B cell (primary cell): ENCODE measurements around the gene GPHA2. TPM values are rescaled to one million over a fixed set of nuclear protein-coding genes. Genes with fewer than 3 reads are reported as not detected.

ENCODE experiments used
- ATAC-seq: fragments of 200-7000 bp; cut with Tn5 transposase; one replicate; pipeline ENCODE4 v1.10.0; 2021; ENCODE audit warnings: low read depth, mild to moderate bottlenecking, moderate number of reproducible peaks, moderate library complexity
- CTCF ChIA-PET: fragments of 350-600 bp; sonication (Branson Sonifier 250); formaldehyde crosslinking; loops from one replicate; lab custom pipeline; 2021; ENCODE audit warnings: antibody characterized with exemption, inconsistent platforms; lab: Charles Lee
- POLR2A ChIA-PET: fragments of 350-600 bp; sonication (Branson Sonifier 250); formaldehyde crosslinking; loops from one replicate; lab custom pipeline; 2021; ENCODE audit warnings: antibody characterized with exemption; lab: Charles Lee
- DNase-seq: peaks from one replicate; pipeline ENCODE4 v3.0.0; 2013
- H2AFZ ChIP-seq: 2 replicates; pipeline ENCODE4 v1.6.1; 2012; ENCODE audit warnings: mild to moderate bottlenecking, low read depth, low read length; ENCODE audit not compliant: insufficient read depth, poor library complexity, severe bottlenecking
- H3K27ac ChIP-seq, 2 donors: 1 replicate in 1 of 2; 2 replicates in 1 of 2; pipeline ENCODE4 v1.5.1; 2012 to 2013; ENCODE audit warnings: low read length in 2 of 2, mild to moderate bottlenecking in 2 of 2, moderate library complexity in 1 of 2
- H3K27me3 ChIP-seq, 4 experiments: fragments of 200-600 bp in 1 of 4; sonication (generic) in 1 of 4; replicated peaks in 1 of 4; 1 replicate in 2 of 4; 2 replicates in 2 of 4; pipeline versions ENCODE4 v1.6.1 to v1.7.0; 2013 to 2016; ENCODE audit warnings: low read length in 3 of 4, mild to moderate bottlenecking in 2 of 4, mixed read lengths in 1 of 4, moderate library complexity in 1 of 4; ENCODE audit not compliant: insufficient read depth in 4 of 4, control insufficient read depth in 3 of 4; ENCODE audit errors: control extremely low read depth in 1 of 4
- H3K36me3 ChIP-seq, 2 experiments: replicated peaks in 1 of 2; 1 replicate in 1 of 2; 2 replicates in 1 of 2; pipeline versions ENCODE4 v1.6.1 to v1.7.1; 2013; ENCODE audit warnings: low read length in 1 of 2; ENCODE audit not compliant: insufficient read depth in 2 of 2, control insufficient read depth in 1 of 2; ENCODE audit errors: control extremely low read depth in 1 of 2, extremely low read depth in 1 of 2
- H3K4me1 ChIP-seq, 2 donors: fragments of 200-600 bp in 1 of 2; sonication (generic) in 1 of 2; 1 replicate in 1 of 2; 2 replicates in 1 of 2; pipeline versions ENCODE4 v1.5.1 to v1.6.1; 2013 to 2017; ENCODE audit warnings: low read length in 2 of 2; ENCODE audit not compliant: control insufficient read depth in 2 of 2, insufficient read depth in 2 of 2
- H3K4me2 ChIP-seq: replicated peaks from 2 replicates; pipeline ENCODE3; 2012; ENCODE audit warnings: mild to moderate bottlenecking, low read depth, low read length; ENCODE audit not compliant: poor library complexity, severe bottlenecking
- H3K4me3 ChIP-seq, 5 experiments: fragments of 200-600 bp in 1 of 5; sonication (generic) in 1 of 5; 1 replicate in 3 of 5; 2 replicates in 2 of 5; pipeline versions ENCODE4 v1.5.1 to v1.7.0; 2011 to 2016; ENCODE audit warnings: low read length in 4 of 5, mild to moderate bottlenecking in 4 of 5, low read depth in 2 of 5, control low read depth in 1 of 5, moderate library complexity in 1 of 5; ENCODE audit not compliant: insufficient read depth in 1 of 5; ENCODE audit errors: control extremely low read depth in 1 of 5, extremely low read depth in 1 of 5
- H3K79me2 ChIP-seq: fragments of 200-600 bp; sonication (generic); one replicate; pipeline ENCODE4 v1.6.0; 2016; ENCODE audit warnings: low read length; ENCODE audit not compliant: control insufficient read depth, insufficient read depth
- H3K9ac ChIP-seq: fragments of 200-600 bp; sonication (generic); 2 replicates; pipeline ENCODE4 v1.6.1; 2017; ENCODE audit warnings: mild to moderate bottlenecking, low read length, moderate library complexity
- H3K9me3 ChIP-seq, 3 donors: one replicate each; pipeline versions ENCODE4 v1.6.1 to v1.7.1; 2013; ENCODE audit warnings: low read length in 2 of 3; ENCODE audit not compliant: control insufficient read depth in 2 of 3, insufficient read depth in 1 of 3; ENCODE audit errors: control extremely low read depth in 1 of 3
- H4K20me1 ChIP-seq: 2 replicates; pipeline ENCODE4 v1.6.0; 2012; ENCODE audit warnings: mild to moderate bottlenecking, low read length; ENCODE audit not compliant: insufficient read depth, control insufficient read depth, poor library complexity, severe bottlenecking
- H3K27ac Mint-ChIP-seq: one replicate; pipeline ENCODE4 v1.8.0; 2021; ENCODE audit warnings: mixed read lengths
- H3K27me3 Mint-ChIP-seq: one replicate; pipeline ENCODE4 v1.8.0; 2021; ENCODE audit warnings: mixed read lengths
- H3K4me1 Mint-ChIP-seq: one replicate; pipeline ENCODE4 v1.8.0; 2021; ENCODE audit warnings: mixed read lengths
- H3K4me3 Mint-ChIP-seq: one replicate; pipeline ENCODE4 v1.8.0; 2021; ENCODE audit warnings: mixed read lengths
- H3K9me3 Mint-ChIP-seq: one replicate; pipeline ENCODE4 v1.8.0; 2022; ENCODE audit warnings: mixed read lengths; ENCODE audit not compliant: insufficient read depth
- EZH2 ChIP-seq: IDR thresholded peaks from 2 replicates; pipeline ENCODE4 v1.6.1; 2012; ENCODE audit warnings: borderline replicate concordance, low read depth, mild to moderate bottlenecking, moderate library complexity, low read length; ENCODE audit not compliant: insufficient read depth, poor library complexity, severe bottlenecking
- WGBS: methylation state at CpG from one replicate; pipeline ENCODE4 v1.1.5; 2013; ENCODE audit warnings: missing lambda C conversion rate; ENCODE audit not compliant: insufficient coverage; 5-methylcytosine and 5-hydroxymethylcytosine counted together
- intact Hi-C: fragments of 100-400 bp; cut with micrococcal nuclease; formaldehyde crosslinking; loops from one replicate; pipeline ENCODE4 v1.10.0; 2022
- polyA plus RNA-seq: library from polyadenylated mRNA; depleted of rRNA; stranded (reverse); fragments of >200 nt; gene quantifications from 2 replicates; pipeline ENCODE4 v1.2.3, GENCODE V29; 2012
- total RNA-seq, 2 donors: library from RNA; stranded (reverse); fragments of 120-200 nt in 1 of 2; gene quantifications; 1 replicate in 1 of 2; 2 replicates in 1 of 2; pipeline versions ENCODE4 v1.2.3 to v1.2.4, GENCODE V29; 2013 to 2022
- TF ChIP-seq, protein P1 (sequence below): fragments of 200-600 bp; IDR thresholded peaks from one replicate; pipeline ENCODE4 v1.8.0; 2022; ENCODE audit warnings: antibody characterized with exemption, mild to moderate bottlenecking

Gene GPHA2
- total and polyA plus RNA-seq, 2 donors (not counting 1 experiment from before 2014, with no cell fraction given), result 0.39 to 2.8 TPM

DNA sequence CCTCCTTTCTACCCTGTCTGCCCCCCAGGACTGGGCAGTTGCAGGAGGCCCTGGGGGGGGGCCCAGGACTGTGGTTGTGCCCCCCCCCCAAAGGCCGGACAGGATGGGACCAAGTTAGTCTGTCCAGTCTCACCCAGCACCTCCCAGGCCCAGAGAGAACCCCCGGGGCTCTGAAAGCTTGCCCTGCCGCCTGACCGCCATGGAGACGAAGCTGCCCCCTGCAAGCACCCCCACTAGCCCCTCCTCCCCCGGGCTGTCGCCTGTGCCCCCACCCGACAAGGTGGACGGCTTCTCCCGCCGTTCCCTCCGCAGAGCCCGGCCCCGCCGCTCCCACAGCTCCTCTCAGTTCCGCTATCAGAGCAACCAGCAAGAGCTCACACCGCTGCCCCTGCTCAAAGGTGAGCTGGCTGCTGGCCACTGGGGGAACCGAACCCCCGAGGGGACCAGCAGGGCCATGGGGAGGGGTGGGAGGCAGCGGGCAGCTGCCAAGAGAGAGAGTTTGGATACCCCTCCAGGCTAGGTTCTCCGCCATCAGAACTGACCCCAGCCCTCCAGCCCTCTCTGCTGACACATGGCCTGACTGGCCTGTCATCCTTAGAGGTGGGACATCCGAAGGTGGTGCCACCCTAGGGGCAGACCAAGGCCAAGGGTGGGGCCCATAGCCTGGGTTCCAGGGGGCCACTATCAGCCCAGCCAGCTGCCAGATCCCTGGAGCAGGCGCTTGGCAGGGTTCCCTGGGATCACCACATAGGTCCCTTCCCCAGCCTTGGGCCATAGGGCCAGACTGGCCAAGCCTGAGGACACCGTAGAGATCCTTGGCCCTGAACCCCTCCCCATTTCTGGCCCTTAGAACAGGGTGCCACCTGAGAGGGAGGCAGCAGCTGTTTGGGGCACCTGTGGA is 9.9 kb downstream of the GPHA2 start:
- no peak overlapping the region for H3K27ac Mint-ChIP-seq
- Histone ChIP-seq H3K4me2 (peak overlapping the region; percentile 95), H3K27ac (no peak overlapping the region), H3K27me3 (no peaks in the 10 kb centered on the region), H2AFZ (no peak overlapping the region), H3K9me3 (no peaks in the 10 kb centered on the region), H3K79me2 (peaks cover 9% of the 10 kb centered on the region), H3K4me3 (peak overlapping the region in 4 of 5 experiments; percentile 58 to 76 (median 72)), H3K4me1 (peaks cover 14 to 28% of the 10 kb centered on the region in 2 donors), H3K9ac (peak overlapping the region; percentile 81), H3K36me3 (peaks cover 0 to 16% of the 10 kb centered on the region in 2 experiments), H4K20me1 (peaks cover 13% of the 10 kb centered on the region)
- CTCF ChIA-PET, result interaction anchor here (1.0 to 2.0 kb wide), 2 partner anchors 78 to 87 kb away, joined by 3 to 8 read pairs; no protein-coding TSS in a partner anchor
- POLR2A ChIA-PET, result interaction anchor here (1.9 kb wide), 1 partner anchor 101 kb away, joined by 6 read pairs; the partner anchor contains the start of gene SNX15
- TF ChIP-seq, protein P1, sequence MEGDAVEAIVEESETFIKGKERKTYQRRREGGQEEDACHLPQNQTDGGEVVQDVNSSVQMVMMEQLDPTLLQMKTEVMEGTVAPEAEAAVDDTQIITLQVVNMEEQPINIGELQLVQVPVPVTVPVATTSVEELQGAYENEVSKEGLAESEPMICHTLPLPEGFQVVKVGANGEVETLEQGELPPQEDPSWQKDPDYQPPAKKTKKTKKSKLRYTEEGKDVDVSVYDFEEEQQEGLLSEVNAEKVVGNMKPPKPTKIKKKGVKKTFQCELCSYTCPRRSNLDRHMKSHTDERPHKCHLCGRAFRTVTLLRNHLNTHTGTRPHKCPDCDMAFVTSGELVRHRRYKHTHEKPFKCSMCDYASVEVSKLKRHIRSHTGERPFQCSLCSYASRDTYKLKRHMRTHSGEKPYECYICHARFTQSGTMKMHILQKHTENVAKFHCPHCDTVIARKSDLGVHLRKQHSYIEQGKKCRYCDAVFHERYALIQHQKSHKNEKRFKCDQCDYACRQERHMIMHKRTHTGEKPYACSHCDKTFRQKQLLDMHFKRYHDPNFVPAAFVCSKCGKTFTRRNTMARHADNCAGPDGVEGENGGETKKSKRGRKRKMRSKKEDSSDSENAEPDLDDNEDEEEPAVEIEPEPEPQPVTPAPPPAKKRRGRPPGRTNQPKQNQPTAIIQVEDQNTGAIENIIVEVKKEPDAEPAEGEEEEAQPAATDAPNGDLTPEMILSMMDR, result no peak
- no peak for TF ChIP-seq EZH2
- intact Hi-C loops, result loop anchor here (2.0 kb wide), 1 partner anchor 65 kb away; no protein-coding TSS in a partner anchor
- DNase-seq (no peak), ATAC-seq (no peak)
- peaks cover 22% of the 10 kb centered on the region for H3K4me1 Mint-ChIP-seq
- 95% methylated on average over 19 of the region's 24 CpGs for WGBS
- H3K4me3 Mint-ChIP-seq, result peak overlapping the region; percentile 97
- no peaks in the 10 kb centered on the region for H3K27me3 Mint-ChIP-seq
- H3K9me3 Mint-ChIP-seq, result no peaks in the 10 kb centered on the region
